Measurements from ENCODE around the gene UBN2. TPM values are rescaled to one million over a fixed set of nuclear protein-coding genes. Genes with fewer than 3 reads are reported as not detected.
"Not testable (repeated sequence)": the region's sequence is repeated elsewhere in the genome, so short reads cannot be mapped to it uniquely, and the experiment has no call there.

UBN2 gene
- total RNA-seq, 1 donor from 2014 or later = 13.4 TPM

- DNase-seq (ENCODE audit: low read depth) = peak; percentile 66
These were observed 66.8 kb downstream of the UBN2 start for GRCh38 chr7:139297795-139298194.

- peak; percentile 65 for DNase-seq (ENCODE audit: low read depth)
These were observed 68.3 kb downstream of the UBN2 start for GRCh38 chr7:139299296-139299695.

GRCh38 chr7:139300390-139300789, 69.4 kb downstream of the UBN2 start:
- DNase-seq (ENCODE audit: low read depth) = no peak

- no peak for DNase-seq (ENCODE audit: low read depth)
These were observed 73.5 kb downstream of the UBN2 start for GRCh38 chr7:139304517-139304916.

GRCh38 chr7:139317939-139318505, 87.0 kb downstream of the UBN2 start:
- no peak for DNase-seq (ENCODE audit: low read depth)

GRCh38 chr7:139321071-139321745, 90.2 kb downstream of the UBN2 start:
- DNase-seq (ENCODE audit: low read depth) = peak; percentile 34

- DNase-seq (ENCODE audit: low read depth) = not testable (repeated sequence)
These were observed 93.7 kb downstream of the UBN2 start for GRCh38 chr7:139324709-139325108.

- no peak for DNase-seq (ENCODE audit: low read depth)
These were observed 97.3 kb downstream of the UBN2 start for GRCh38 chr7:139328375-139328774.

- DNase-seq (ENCODE audit: low read depth) = no peak
These were observed 98.1 kb downstream of the UBN2 start for GRCh38 chr7:139329119-139329518.

GRCh38 chr7:139330333-139331030, 99.4 kb downstream of the UBN2 start:
- DNase-seq (ENCODE audit: low read depth) = no peak

GRCh38 chr7:139332697-139333359, 101.8 kb downstream of the UBN2 start:
- peak; percentile 52 for DNase-seq (ENCODE audit: low read depth)

GRCh38 chr7:139333443-139333842, 102.4 kb downstream of the UBN2 start:
- DNase-seq (ENCODE audit: low read depth) = not testable (repeated sequence)

- no peak for DNase-seq (ENCODE audit: low read depth)
These were observed 103.5 kb downstream of the UBN2 start for GRCh38 chr7:139334399-139335150.

- no peak for DNase-seq (ENCODE audit: low read depth)
These were observed 108.0 kb downstream of the UBN2 start for GRCh38 chr7:139339025-139339424.

- no peak for DNase-seq (ENCODE audit: low read depth)
These were observed 108.6 kb downstream of the UBN2 start for GRCh38 chr7:139339698-139340036.

GRCh38 chr7:139340037-139340807, 109.2 kb downstream of the UBN2 start:
- DNase-seq (ENCODE audit: low read depth) = peak; percentile 99

- DNase-seq (ENCODE audit: low read depth) = no peak
These were observed 109.7 kb downstream of the UBN2 start for GRCh38 chr7:139340808-139341057.

GRCh38 chr7:139341058-139341775, 110.2 kb downstream of the UBN2 start, which contains the start of gene FMC1:
TSS of gene FMC1 (plus strand) at chr7:139341337. CDS start at chr7:139341385, 48 bp downstream.
- peak; percentile 85 for DNase-seq (ENCODE audit: low read depth)

- peak; percentile 80 for DNase-seq (ENCODE audit: low read depth)
These were observed 110.8 kb downstream of the UBN2 start for GRCh38 chr7:139341776-139342226.

- no peak for DNase-seq (ENCODE audit: low read depth)
These were observed 114.0 kb downstream of the UBN2 start for GRCh38 chr7:139345042-139345441.

GRCh38 chr7:139351027-139351426, 120.0 kb downstream of the UBN2 start:
- no peak for DNase-seq (ENCODE audit: low read depth)

Data from renal cortical epithelial cell (primary cell).